C4-2B (cell line): ENCODE results near the gene UVSSA.

Experiments used
- H3K27ac ChIP-seq: fragments of 450-650 bp; 2 replicates; pipeline ENCODE4 v1.5.1; 2017
- CTCF ChIP-seq: fragments of 450-650 bp; conservative IDR thresholded peaks from 2 replicates; pipeline ENCODE4 v1.5.1; 2017; ENCODE audit warnings: mild to moderate bottlenecking
- ZFX ChIP-seq: fragments of 450-650 bp; IDR thresholded peaks from 2 replicates; pipeline ENCODE4 v1.6.1; 2017

The UVSSA gene

GRCh38 chr4:1367230-1367935, 20.4 kb downstream of the UVSSA start:
- TF ChIP-seq CTCF (no peak), ZFX (no peak)
- H3K27ac ChIP-seq, result no peak overlapping the region

DNA sequence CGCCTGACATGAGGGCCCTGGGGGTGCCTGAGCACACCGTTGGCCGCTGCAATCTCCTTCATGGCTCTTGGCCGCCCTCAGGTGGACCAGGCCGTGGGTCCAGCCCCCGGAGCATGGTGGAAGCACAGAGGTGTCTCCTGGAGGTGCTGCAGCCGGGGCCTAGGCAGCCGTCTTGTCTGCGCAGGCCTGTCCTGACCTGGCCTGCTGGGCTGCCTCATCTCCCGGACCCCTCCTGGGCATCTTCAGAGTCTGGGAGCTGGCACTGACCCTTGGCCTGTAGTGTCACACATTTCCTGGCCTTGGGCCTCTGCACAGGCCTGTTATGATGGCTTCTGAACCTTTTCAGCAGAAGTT, 20.9 kb downstream of the UVSSA start:
- TF ChIP-seq CTCF (no peak), ZFX (no peak)
- no peak overlapping the region for H3K27ac ChIP-seq

GRCh38 chr4:1368421-1369090, 21.5 kb downstream of the UVSSA start:
- no peak overlapping the region for H3K27ac ChIP-seq
- TF ChIP-seq CTCF (no peak), ZFX (no peak)

DNA sequence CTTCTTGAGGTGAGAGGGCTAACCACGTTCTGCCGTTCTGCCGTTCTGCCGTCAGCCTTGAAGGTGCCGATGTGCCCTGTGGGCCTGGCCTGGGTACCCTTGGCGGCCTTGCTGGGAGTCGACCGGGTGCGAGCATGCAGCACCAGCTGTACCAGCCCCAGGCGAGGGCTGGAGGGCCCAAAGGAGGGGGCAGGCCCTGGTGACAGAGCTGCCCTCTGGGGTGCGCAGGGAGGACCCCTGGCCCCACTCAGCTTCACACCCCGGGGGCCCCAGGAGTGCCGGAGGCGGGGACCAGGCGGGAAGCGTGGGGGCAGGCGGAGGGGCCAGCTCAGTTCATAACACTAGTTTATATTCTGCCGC, 22.1 kb downstream of the UVSSA start:
- no peak overlapping the region for H3K27ac ChIP-seq
- no peak for TF ChIP-seq ZFX
- TF ChIP-seq CTCF, result no peak

DNA sequence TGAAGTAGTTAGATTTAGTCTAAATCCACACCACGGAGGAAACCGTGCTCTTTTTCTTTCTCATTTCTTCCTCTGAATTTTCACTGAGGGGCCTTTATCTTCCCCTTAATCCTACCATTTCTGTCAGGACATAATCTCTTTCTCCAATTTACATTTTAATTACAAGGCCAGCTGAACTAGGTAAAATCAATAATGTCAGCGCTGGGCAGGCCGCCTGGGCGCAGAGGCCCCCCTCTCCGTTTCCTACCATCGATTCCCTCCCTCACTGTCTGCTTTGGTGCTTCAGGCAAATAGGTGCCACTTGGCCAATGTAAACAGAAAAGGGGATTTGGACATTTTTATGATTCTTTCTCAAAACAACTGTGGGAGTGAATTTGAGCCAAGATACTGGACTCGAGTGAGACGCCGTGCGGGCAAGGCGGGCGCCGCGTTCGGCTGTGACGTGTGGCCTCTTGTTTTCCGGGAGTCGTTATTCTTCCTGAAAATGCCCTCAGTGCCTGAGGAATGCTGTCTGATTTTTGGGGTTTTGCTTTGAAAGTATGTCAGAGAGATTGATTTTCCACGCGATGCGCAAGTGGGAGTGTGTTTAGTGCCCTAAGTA, 22.6 kb downstream of the UVSSA start:
- H3K27ac ChIP-seq, result no peak overlapping the region
- TF ChIP-seq ZFX (no peak), CTCF (no peak)

DNA sequence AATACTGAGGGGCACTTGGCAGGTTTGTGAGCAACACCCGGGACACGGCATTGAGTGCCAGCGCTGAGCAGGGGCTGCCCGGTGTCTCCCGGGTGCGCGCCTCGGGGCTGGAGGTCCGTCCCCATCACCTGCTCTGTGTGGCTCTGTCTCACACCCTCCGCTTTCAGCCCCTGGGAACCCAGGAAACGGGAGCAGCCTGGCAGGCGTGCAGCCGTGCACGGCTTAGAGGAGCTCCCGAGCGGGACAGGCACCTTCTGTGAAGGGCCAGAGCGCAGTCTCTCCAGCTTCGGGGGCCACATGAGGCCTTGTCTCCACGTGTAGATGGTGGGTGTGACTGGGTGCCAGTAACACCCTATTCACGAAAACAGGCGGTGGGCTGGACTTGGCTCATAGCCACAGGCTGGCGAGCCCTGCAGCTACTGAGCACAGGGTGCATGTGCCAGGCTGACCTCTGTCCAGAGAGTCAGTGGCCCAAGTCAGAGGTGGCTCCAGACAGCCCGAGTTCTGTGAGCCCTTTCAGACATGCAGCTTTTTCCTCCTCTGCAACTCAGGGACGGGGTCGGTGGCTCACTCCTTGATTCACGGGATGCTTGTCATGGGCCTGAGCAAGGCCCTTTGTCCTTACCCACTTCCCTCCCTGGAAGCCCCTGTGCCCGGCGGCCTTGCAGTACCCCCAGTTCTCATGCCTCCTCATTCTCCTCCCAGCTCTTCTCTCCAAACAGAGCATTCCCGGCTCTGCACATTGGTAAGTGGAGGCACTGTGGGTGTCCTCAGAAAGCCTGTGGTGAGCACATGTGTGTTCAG, 23.5 kb downstream of the UVSSA start:
- no peak for TF ChIP-seq ZFX
- TF ChIP-seq CTCF, result no peak
- no peak overlapping the region for H3K27ac ChIP-seq
